CD8-positive, alpha-beta memory T cell (primary cell): Measurements from ENCODE around the gene SPG11. TPM values are rescaled to one million over a fixed set of nuclear protein-coding genes. Genes with fewer than 3 reads are reported as not detected.
A peak's percentile ranks its signal among the peaks of the same experiment; 100 is the strongest.

Experiments
- CTCF ChIA-PET: fragments of 350-600 bp; sonication (Branson Sonifier 250); formaldehyde crosslinking; loops from one replicate; lab custom pipeline; 2021; ENCODE audit warnings: antibody characterized with exemption; lab: Charles Lee
- POLR2A ChIA-PET: fragments of 350-600 bp; sonication (Branson Sonifier 250); formaldehyde crosslinking; loops from one replicate; lab custom pipeline; 2021; ENCODE audit warnings: antibody characterized with exemption; lab: Charles Lee
- DNase-seq, 5 donors: peaks; one replicate each; pipeline versions ENCODE4 v3.0.0 to v3.0.0-alpha.2; 2020 to 2022; ENCODE audit warnings: mixed read lengths in 1 of 5
- H3K27ac ChIP-seq: one replicate; pipeline ENCODE4 v1.7.0; 2013; ENCODE audit warnings: low read depth, mild to moderate bottlenecking, low read length, moderate library complexity
- H3K27me3 ChIP-seq: 2 replicates; pipeline ENCODE4 v1.7.0; 2013; ENCODE audit warnings: low read length, mild to moderate bottlenecking; ENCODE audit not compliant: insufficient read depth, poor library complexity, severe bottlenecking
- H3K36me3 ChIP-seq: 2 replicates; pipeline ENCODE4 v1.7.0; 2013; ENCODE audit warnings: mild to moderate bottlenecking, low read length, moderate library complexity; ENCODE audit not compliant: insufficient read depth
- H3K4me1 ChIP-seq: 2 replicates; pipeline ENCODE4 v1.7.0; 2013; ENCODE audit warnings: mild to moderate bottlenecking, low read length, moderate library complexity; ENCODE audit not compliant: insufficient read depth
- H3K4me3 ChIP-seq: 2 replicates; pipeline ENCODE4 v1.7.0; 2013; ENCODE audit warnings: mild to moderate bottlenecking, low read length
- H3K9me3 ChIP-seq: 2 replicates; pipeline ENCODE4 v1.7.0; 2013; ENCODE audit warnings: mild to moderate bottlenecking, low read length
- H3K27ac Mint-ChIP-seq, 8 donors: one replicate each; pipeline ENCODE4 v1.8.0; 2020 to 2021; ENCODE audit warnings: mixed read lengths in 8 of 8, mild to moderate bottlenecking in 6 of 8, inconsistent platforms in 3 of 8, moderate library complexity in 3 of 8
- H3K27me3 Mint-ChIP-seq, 2 donors: one replicate each; pipeline ENCODE4 v1.8.0; 2020 to 2021; ENCODE audit warnings: mixed read lengths in 2 of 2, mild to moderate bottlenecking in 1 of 2, moderate library complexity in 1 of 2
- H3K36me3 Mint-ChIP-seq, 3 donors: one replicate each; pipeline ENCODE4 v1.8.0; 2020 to 2021; ENCODE audit warnings: mixed read lengths in 3 of 3, inconsistent platforms in 1 of 3, mild to moderate bottlenecking in 1 of 3
- H3K4me1 Mint-ChIP-seq, 3 donors: one replicate each; pipeline ENCODE4 v1.8.0; 2020 to 2021; ENCODE audit warnings: mixed read lengths in 3 of 3, inconsistent platforms in 1 of 3, mild to moderate bottlenecking in 1 of 3
- H3K4me3 Mint-ChIP-seq, 7 donors: one replicate each; pipeline ENCODE4 v1.8.0; 2020 to 2021; ENCODE audit warnings: mixed read lengths in 7 of 7, mild to moderate bottlenecking in 6 of 7, moderate library complexity in 4 of 7, inconsistent platforms in 2 of 7
- H3K9me3 Mint-ChIP-seq, 5 donors: one replicate each; pipeline ENCODE4 v1.8.0; 2020 to 2022; ENCODE audit warnings: mixed read lengths in 5 of 5, mild to moderate bottlenecking in 3 of 5, moderate library complexity in 2 of 5, inconsistent platforms in 1 of 5
- polyA plus RNA-seq: library from polyadenylated mRNA; unstranded; fragments of 300-500 nt; fragmentation: Illumina TruSeq; gene quantifications from one replicate; pipeline ENCODE4 v1.2.3, GENCODE V29; 2021
- total RNA-seq, 2 experiments: library from RNA; stranded (reverse); gene quantifications; one replicate each; pipeline ENCODE4 v1.2.3, GENCODE V29; 2021

SPG11 gene
- total and polyA plus RNA-seq, 3 experiments from 2014 or later, result 32.0 to 62.1 (median 60.8) TPM

DNA sequence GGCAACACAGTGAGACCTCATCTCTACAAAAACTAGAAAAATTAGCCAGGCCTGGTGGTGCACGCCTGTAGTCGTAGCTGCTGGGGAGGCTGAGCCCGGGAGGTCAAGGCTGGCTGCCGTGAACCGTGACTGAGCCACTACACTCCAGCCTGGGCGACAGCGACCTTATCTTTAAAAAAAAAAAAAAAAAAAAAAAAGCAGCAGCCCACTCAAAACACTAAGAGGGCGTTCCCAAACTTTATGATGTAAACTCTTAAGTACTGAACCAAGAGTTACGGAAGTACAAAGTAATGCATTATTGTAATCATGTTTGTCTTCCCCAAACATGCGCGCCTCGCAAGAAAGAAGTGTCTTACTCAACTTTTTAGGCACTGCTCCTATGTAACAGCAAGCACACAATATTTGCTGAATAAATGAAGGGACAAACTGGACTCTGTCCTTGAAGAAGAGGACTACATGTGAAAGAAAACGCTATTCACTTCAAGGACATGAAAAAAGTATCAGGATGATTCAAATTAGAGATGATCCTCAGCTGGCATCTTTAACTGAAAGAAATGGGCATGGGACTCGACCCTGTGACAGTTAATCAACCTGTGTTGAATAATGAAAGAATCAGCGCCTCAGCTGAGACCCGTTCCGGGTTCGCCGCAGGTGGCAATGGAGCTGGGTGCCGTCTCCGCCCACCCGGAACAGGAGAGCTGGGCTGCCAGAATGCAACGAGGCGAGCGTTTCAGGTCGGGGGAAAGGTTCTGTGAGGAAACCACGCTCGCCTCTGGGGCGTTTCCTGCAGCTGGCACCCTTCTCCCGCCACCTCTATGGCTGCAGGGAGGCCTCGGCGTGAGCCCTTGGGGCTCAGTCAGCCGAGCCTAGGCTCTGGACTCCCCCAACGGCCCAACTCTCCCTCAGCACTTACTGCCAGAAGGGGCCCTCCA, 718 bp downstream of the SPG11 start:
- peak overlapping the region; percentile 93 to 98 (median 98) for H3K27ac Mint-ChIP-seq
- no peaks in the 10 kb centered on the region for H3K27me3 Mint-ChIP-seq
- H3K4me3 Mint-ChIP-seq, result peak overlapping the region; percentile 95 to 99 (median 98)
- peak overlapping the region; percentile 67 for H3K4me3 ChIP-seq
- peaks cover 51 to 71% (median 69%) of the 10 kb centered on the region in 3 donors for H3K4me1 Mint-ChIP-seq
- H3K27ac ChIP-seq, result peak overlapping the region; percentile 86
- H3K27me3 ChIP-seq, result no peaks in the 10 kb centered on the region
- peaks cover 3 to 34% (median 9%) of the 10 kb centered on the region in 3 donors for H3K36me3 Mint-ChIP-seq
- ChIA-PET CTCF (interaction anchor here (0.7 to 13.5 kb wide), 27 partner anchors 8 to 130 kb away, joined by 3 to 478 read pairs (median 5); partner anchors contain the start of genes B2M, PATL2 and TRIM69), POLR2A (interaction anchor here (0.5 to 14.4 kb wide), 20 partner anchors 10 to 537 kb away, joined by 3 to 604 read pairs (median 4); partner anchors contain the start of genes B2M, EIF3J, PATL2 and SORD)
- H3K9me3 Mint-ChIP-seq, result no peaks in the 10 kb centered on the region
- DNase-seq, result peak; percentile 82 to 93 (median 87)
- no peaks in the 10 kb centered on the region for H3K9me3 ChIP-seq
- peaks cover 5% of the 10 kb centered on the region for H3K36me3 ChIP-seq
- peaks cover 55% of the 10 kb centered on the region for H3K4me1 ChIP-seq

DNA sequence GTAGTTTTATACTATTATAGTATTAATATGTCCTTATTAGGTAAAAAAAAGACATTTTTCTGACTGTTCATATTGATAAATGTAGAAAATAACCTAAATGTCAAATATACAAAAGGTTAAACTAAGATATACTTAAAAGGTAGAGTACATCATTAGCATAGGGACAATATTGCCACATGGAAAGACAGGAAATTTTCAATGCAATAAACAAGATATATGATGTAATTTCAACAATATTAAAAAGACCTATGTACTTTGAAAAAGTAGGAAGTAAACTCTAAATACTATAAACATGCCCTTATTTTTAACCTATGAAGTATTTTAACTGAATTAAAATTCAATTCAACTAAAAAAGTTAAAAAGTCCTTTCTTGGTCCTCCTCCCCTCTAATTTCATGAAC, 1.9 kb downstream of the SPG11 start:
- H3K27me3 ChIP-seq, result no peaks in the 10 kb centered on the region
- peaks cover 3 to 42% (median 11%) of the 10 kb centered on the region in 3 donors for H3K36me3 Mint-ChIP-seq
- no peaks in the 10 kb centered on the region for H3K27me3 Mint-ChIP-seq
- H3K4me3 Mint-ChIP-seq, result peak overlapping the region in 6 of 7 donors; percentile 71 to 99 (median 96)
- H3K36me3 ChIP-seq, result peaks cover 5% of the 10 kb centered on the region
- H3K4me1 Mint-ChIP-seq, result peaks cover 40 to 69% (median 65%) of the 10 kb centered on the region in 3 donors
- H3K27ac ChIP-seq, result peak overlapping the region; percentile 86
- H3K4me1 ChIP-seq, result peaks cover 46% of the 10 kb centered on the region
- CTCF ChIA-PET, result interaction anchor here (1.1 to 13.5 kb wide), 5 partner anchors 14 to 82 kb away, joined by 5 to 478 read pairs (median 102); partner anchors contain the start of genes B2M, PATL2 and TRIM69
- H3K9me3 ChIP-seq, result no peaks in the 10 kb centered on the region
- peak overlapping the region; percentile 91 to 98 (median 96) for H3K27ac Mint-ChIP-seq
- DNase-seq, result no peak
- POLR2A ChIA-PET, result interaction anchor here (3.2 to 14.4 kb wide), 3 partner anchors 56 to 75 kb away, joined by 87 to 604 read pairs (median 91); partner anchors contain the start of genes B2M, PATL2 and TRIM69
- no peaks in the 10 kb centered on the region for H3K9me3 Mint-ChIP-seq
- H3K4me3 ChIP-seq, result no peak overlapping the region

DNA sequence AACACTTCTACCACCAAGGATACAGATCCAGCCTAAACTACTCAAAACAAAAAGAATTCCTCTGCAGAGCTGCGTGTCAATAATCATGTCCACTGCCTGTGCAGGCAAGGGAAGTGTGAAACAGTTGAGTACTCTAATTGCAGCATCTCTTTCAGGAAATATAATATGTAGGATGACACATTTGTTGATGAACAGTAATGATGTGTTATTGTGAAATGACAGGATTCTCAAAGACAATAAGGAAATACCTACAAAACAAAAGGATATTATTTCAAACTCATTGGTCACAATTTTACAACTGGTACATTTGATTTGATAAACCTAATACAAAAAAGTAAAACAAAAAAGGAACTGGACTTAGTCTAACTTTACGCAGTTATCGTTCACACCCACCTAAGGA, 4.4 kb downstream of the SPG11 start:
- Mint-ChIP-seq H3K4me3 (no peak overlapping the region), H3K27me3 (no peaks in the 10 kb centered on the region), H3K27ac (peak overlapping the region in 4 of 8 donors; percentile 11 to 70 (median 44)), H3K9me3 (no peaks in the 10 kb centered on the region), H3K36me3 (peaks cover 3 to 61% (median 17%) of the 10 kb centered on the region in 3 donors), H3K4me1 (peaks cover 29 to 63% (median 53%) of the 10 kb centered on the region in 3 donors)
- CTCF ChIA-PET, result interaction anchor here (2.3 to 13.5 kb wide), 2 partner anchors 55 to 79 kb away, joined by 7 to 478 read pairs; partner anchors contain the start of genes B2M and PATL2
- peaks cover 21% of the 10 kb centered on the region for H3K4me1 ChIP-seq
- POLR2A ChIA-PET, result interaction anchor here (1.7 kb wide), 1 partner anchor 52 kb away, joined by 6 read pairs; the partner anchor contains the start of genes B2M and PATL2
- H3K36me3 ChIP-seq, result peaks cover 5% of the 10 kb centered on the region
- no peak overlapping the region for H3K27ac ChIP-seq
- no peaks in the 10 kb centered on the region for H3K27me3 ChIP-seq
- H3K4me3 ChIP-seq, result no peak overlapping the region
- no peaks in the 10 kb centered on the region for H3K9me3 ChIP-seq
- no peak for DNase-seq

DNA sequence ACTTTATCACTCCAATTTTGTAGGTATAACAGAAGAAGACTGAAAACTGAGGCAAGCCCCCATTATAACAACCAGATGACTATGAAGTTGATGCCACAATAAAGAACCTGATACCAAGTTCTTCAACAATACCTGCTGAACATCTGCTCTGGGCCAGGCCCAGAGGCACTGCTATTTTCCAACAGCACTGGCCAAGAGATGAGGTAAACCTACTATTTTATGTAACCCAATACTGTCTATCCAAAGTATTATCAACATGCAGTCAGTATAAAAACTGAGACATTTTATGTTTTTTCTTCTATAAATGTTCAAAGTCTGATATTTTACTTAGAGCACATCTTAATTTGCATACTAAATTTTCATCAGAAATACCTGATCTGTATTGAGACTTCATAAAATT, 6.1 kb downstream of the SPG11 start:
- CTCF ChIA-PET, result interaction anchor here (1.2 to 2.0 kb wide), 3 partner anchors 10 to 81 kb away, joined by 3 to 6 read pairs (median 3); partner anchors contain the start of genes B2M and PATL2
- H3K27ac ChIP-seq, result no peak overlapping the region
- Mint-ChIP-seq H3K4me1 (peaks cover 30 to 63% (median 54%) of the 10 kb centered on the region in 3 donors), H3K27ac (peak overlapping the region in 1 of 8 donors; percentile 82), H3K4me3 (no peak overlapping the region), H3K9me3 (no peaks in the 10 kb centered on the region), H3K27me3 (no peaks in the 10 kb centered on the region), H3K36me3 (peaks cover 10 to 63% (median 20%) of the 10 kb centered on the region in 3 donors)
- H3K9me3 ChIP-seq, result no peaks in the 10 kb centered on the region
- POLR2A ChIA-PET, result no interaction called here
- no peaks in the 10 kb centered on the region for H3K27me3 ChIP-seq
- no peak for DNase-seq
- peaks cover 17% of the 10 kb centered on the region for H3K4me1 ChIP-seq
- peaks cover 16% of the 10 kb centered on the region for H3K36me3 ChIP-seq
- no peak overlapping the region for H3K4me3 ChIP-seq

DNA sequence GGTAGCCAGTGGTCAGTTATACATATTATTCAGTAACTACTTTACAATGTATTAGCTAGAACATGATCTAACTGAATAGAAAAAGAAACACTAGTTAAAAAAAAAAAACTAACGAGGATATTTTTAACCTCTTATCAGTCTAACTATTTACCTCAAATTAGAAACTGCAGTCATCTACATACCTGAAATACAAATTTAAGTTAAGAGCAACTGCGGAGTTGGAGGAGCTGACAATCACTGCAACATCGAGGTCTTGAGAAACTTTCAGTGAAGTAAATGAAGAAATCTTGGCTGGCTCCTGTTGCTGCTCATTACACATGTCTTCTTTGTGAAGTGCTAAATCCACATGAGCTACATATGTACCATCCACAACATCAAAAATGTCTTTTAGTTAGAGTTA, 6.5 kb downstream of the SPG11 start:
- peaks cover 19% of the 10 kb centered on the region for H3K36me3 ChIP-seq
- Mint-ChIP-seq H3K4me1 (peaks cover 29 to 61% (median 57%) of the 10 kb centered on the region in 3 donors), H3K27ac (peak overlapping the region in 2 of 8 donors; percentile 4 to 82), H3K36me3 (peaks cover 10 to 67% (median 20%) of the 10 kb centered on the region in 3 donors), H3K27me3 (no peaks in the 10 kb centered on the region), H3K4me3 (no peak overlapping the region), H3K9me3 (no peaks in the 10 kb centered on the region)
- H3K27ac ChIP-seq, result no peak overlapping the region
- H3K27me3 ChIP-seq, result no peaks in the 10 kb centered on the region
- ChIA-PET POLR2A (no interaction called here), CTCF (interaction anchor here (0.8 to 2.0 kb wide), 4 partner anchors 9 to 81 kb away, joined by 3 to 6 read pairs (median 3); partner anchors contain the start of genes B2M, PATL2 and TRIM69)
- DNase-seq, result no peak
- no peak overlapping the region for H3K4me3 ChIP-seq
- no peaks in the 10 kb centered on the region for H3K9me3 ChIP-seq
- H3K4me1 ChIP-seq, result peaks cover 12% of the 10 kb centered on the region

DNA sequence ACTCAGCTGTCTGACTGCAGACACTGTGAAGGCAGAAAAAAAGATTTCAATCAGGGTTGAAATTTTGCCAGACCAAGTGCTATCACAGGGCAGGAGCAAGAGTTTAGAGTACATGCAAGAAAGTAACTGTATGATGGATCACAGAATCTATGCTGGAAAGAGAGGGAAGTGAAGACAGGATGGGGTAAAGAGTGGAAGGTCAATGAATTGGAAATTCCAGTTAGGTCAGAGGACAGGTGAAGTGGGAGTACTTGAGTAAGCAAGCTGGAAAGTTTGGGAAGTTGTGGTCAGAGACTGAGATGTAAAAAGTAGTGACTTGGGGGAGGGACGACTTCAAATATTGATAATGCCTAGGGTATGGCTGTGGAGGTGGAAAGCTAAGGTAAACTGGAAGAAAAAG, 7.2 kb downstream of the SPG11 start:
- POLR2A ChIA-PET, result no interaction called here
- H3K9me3 ChIP-seq, result no peaks in the 10 kb centered on the region
- peaks cover 7% of the 10 kb centered on the region for H3K4me1 ChIP-seq
- H3K27me3 ChIP-seq, result no peaks in the 10 kb centered on the region
- Mint-ChIP-seq H3K36me3 (peaks cover 13 to 74% (median 20%) of the 10 kb centered on the region in 3 donors), H3K9me3 (no peaks in the 10 kb centered on the region), H3K4me3 (peak overlapping the region in 1 of 7 donors; percentile 9), H3K4me1 (peaks cover 31 to 60% (median 58%) of the 10 kb centered on the region in 3 donors), H3K27ac (peak overlapping the region in 7 of 8 donors; percentile 2 to 55 (median 48)), H3K27me3 (no peaks in the 10 kb centered on the region)
- no peak for DNase-seq
- H3K4me3 ChIP-seq, result no peak overlapping the region
- peaks cover 25% of the 10 kb centered on the region for H3K36me3 ChIP-seq
- CTCF ChIA-PET, result interaction anchor here (0.8 to 2.0 kb wide), 5 partner anchors 9 to 82 kb away, joined by 3 to 6 read pairs (median 3); partner anchors contain the start of genes B2M, PATL2 and TRIM69
- H3K27ac ChIP-seq, result no peak overlapping the region

DNA sequence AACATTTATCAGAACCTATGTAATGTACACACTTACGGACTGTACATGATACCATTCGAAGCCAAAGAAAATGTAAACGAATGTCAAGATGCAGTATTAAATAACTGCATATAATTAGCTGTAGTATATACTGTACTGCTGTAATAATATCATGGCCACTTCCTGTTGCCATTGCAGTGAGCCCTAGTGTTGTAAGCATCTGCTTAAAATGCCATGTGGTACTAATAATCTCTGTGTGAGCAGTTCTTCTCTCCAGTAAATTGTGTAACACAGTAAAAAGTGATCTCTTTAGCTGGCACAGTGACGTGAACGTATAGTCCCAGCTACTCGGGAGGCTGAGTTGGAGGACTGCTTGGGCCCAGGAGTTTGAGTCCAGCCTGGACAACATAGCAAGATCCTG, 8.6 kb downstream of the SPG11 start:
- Mint-ChIP-seq H3K27ac (peak overlapping the region in 2 of 8 donors; percentile 12 to 53), H3K4me1 (peaks cover 28 to 55% (median 55%) of the 10 kb centered on the region in 3 donors), H3K27me3 (no peaks in the 10 kb centered on the region), H3K4me3 (no peak overlapping the region), H3K36me3 (peaks cover 10 to 79% (median 23%) of the 10 kb centered on the region in 3 donors), H3K9me3 (no peaks in the 10 kb centered on the region)
- DNase-seq, result no peak
- H3K27ac ChIP-seq, result no peak overlapping the region
- CTCF ChIA-PET, result interaction anchor here (1.0 to 1.7 kb wide), 2 partner anchors 9 to 76 kb away, joined by 4 to 6 read pairs; partner anchors contain the start of gene SPG11
- no peaks in the 10 kb centered on the region for H3K9me3 ChIP-seq
- no peaks in the 10 kb centered on the region for H3K4me1 ChIP-seq
- H3K27me3 ChIP-seq, result no peaks in the 10 kb centered on the region
- POLR2A ChIA-PET, result interaction anchor here (0.7 kb wide), 1 partner anchor 37 kb away, joined by 3 read pairs; no protein-coding TSS in a partner anchor
- H3K4me3 ChIP-seq, result no peak overlapping the region
- peaks cover 32% of the 10 kb centered on the region for H3K36me3 ChIP-seq
